Keratinocyte (primary cell): ENCODE results near the gene DECR2. TPM values are rescaled to one million over a fixed set of nuclear protein-coding genes. Genes with fewer than 3 reads are reported as not detected.

ENCODE experiments used
- DNase-seq: peaks from one replicate; pipeline ENCODE4 v3.0.0-alpha.2; 2011; ENCODE audit warnings: low read depth, missing footprints, low spot score
- FAIRE-seq: peaks from 2 replicates; lab custom pipeline; 2011; peaks lifted over from hg19 to GRCh38; lab: Jason Lieb, UNC
- H2AFZ ChIP-seq: 2 replicates; pipeline ENCODE4 v1.6.0; 2012; ENCODE audit warnings: low read length, control low read depth, inconsistent platforms; ENCODE audit not compliant: control insufficient read depth
- H3K27ac ChIP-seq: 2 replicates; pipeline ENCODE4 v1.5.1; 2011; ENCODE audit warnings: low read length; ENCODE audit not compliant: control insufficient read depth, insufficient read depth
- H3K27me3 ChIP-seq: 3 replicates; pipeline ENCODE4 v1.6.0; 2011; ENCODE audit warnings: low read length; ENCODE audit not compliant: control insufficient read depth, insufficient read depth; ENCODE audit errors: extremely low read depth
- H3K36me3 ChIP-seq, 2 experiments: 2 replicates in 1 of 2; 3 replicates in 1 of 2; pipeline ENCODE4 v1.5.1; 2011; ENCODE audit warnings: low read length in 2 of 2, mild to moderate bottlenecking in 1 of 2; ENCODE audit not compliant: control insufficient read depth in 2 of 2, insufficient read depth in 2 of 2; ENCODE audit errors: extremely low read depth in 1 of 2
- H3K4me1 ChIP-seq: 3 replicates; pipeline ENCODE4 v1.5.1; 2011; ENCODE audit warnings: low read length; ENCODE audit not compliant: control insufficient read depth, insufficient read depth; ENCODE audit errors: extremely low read depth
- H3K4me2 ChIP-seq: 3 replicates; pipeline ENCODE4 v1.6.0; 2011; ENCODE audit warnings: low read depth, low read length; ENCODE audit not compliant: control insufficient read depth, insufficient read depth; ENCODE audit errors: extremely low read depth
- H3K4me3 ChIP-seq, 3 experiments: fragments of 200-600 bp in 1 of 3; sonication (generic) in 1 of 3; 2 replicates in 2 of 3; 3 replicates in 1 of 3; pipeline ENCODE4 v1.5.1; 2011 to 2016; ENCODE audit warnings: low read length in 3 of 3, mild to moderate bottlenecking in 3 of 3, control low read depth in 2 of 3, inconsistent platforms in 1 of 3, low read depth in 1 of 3, mixed read lengths in 1 of 3, mixed run types in 1 of 3, moderate library complexity in 1 of 3; ENCODE audit not compliant: control insufficient read depth in 2 of 3, insufficient read depth in 2 of 3; ENCODE audit errors: extremely low read depth in 1 of 3
- H3K79me2 ChIP-seq: 2 replicates; pipeline ENCODE4 v1.6.0; 2012; ENCODE audit warnings: low read length; ENCODE audit not compliant: control insufficient read depth, insufficient read depth
- H3K9ac ChIP-seq: 3 replicates; pipeline ENCODE4 v1.6.0; 2011; ENCODE audit warnings: low read length; ENCODE audit not compliant: control insufficient read depth, insufficient read depth; ENCODE audit errors: extremely low read depth
- H3K9me1 ChIP-seq: 3 replicates; pipeline ENCODE4 v1.6.0; 2011; ENCODE audit warnings: low read length; ENCODE audit not compliant: control insufficient read depth, insufficient read depth; ENCODE audit errors: extremely low read depth
- H3K9me3 ChIP-seq: 2 replicates; pipeline ENCODE4 v1.5.1; 2012; ENCODE audit warnings: low read depth, low read length; ENCODE audit not compliant: control insufficient read depth
- H4K20me1 ChIP-seq: 3 replicates; pipeline ENCODE4 v1.6.0; 2011; ENCODE audit warnings: low read length; ENCODE audit not compliant: control insufficient read depth, insufficient read depth; ENCODE audit errors: extremely low read depth
- EZH2 ChIP-seq: IDR thresholded peaks from one replicate; pipeline ENCODE4 v1.6.1; 2012; ENCODE audit warnings: inconsistent platforms, mild to moderate bottlenecking, low read length, moderate library complexity
- dilution Hi-C: fragments of 300-500 bp; cut with MboI; formaldehyde crosslinking; loops from one replicate; pipeline ENCODE4 v1.7.0; 2020; ENCODE audit warnings: low sequenced_read_pairs; ENCODE audit not compliant: extremely low pct_ligation_motif_present
- polyA plus RNA-seq, 5 experiments: library from polyadenylated mRNA; depleted of rRNA in 3 of 5; stranded (reverse) in 3 of 5; stranded (forward) in 1 of 5; unstranded in 1 of 5; fragments of >200 nt; gene quantifications; 1 replicate in 1 of 5; 2 replicates in 3 of 5; 3 replicates in 1 of 5; pipeline versions ENCODE4 v1.2.1 to v1.2.3, GENCODE V29; 2011 to 2012; ENCODE audit warnings: missing spikeins in 2 of 5, low read depth in 1 of 5, low replicate concordance in 1 of 5
- TF ChIP-seq, protein P1 (sequence below), 3 experiments: IDR thresholded peaks in 1 of 3; conservative IDR thresholded peaks in 1 of 3; optimal IDR thresholded peaks in 1 of 3; 2 replicates in 2 of 3; 3 replicates in 1 of 3; pipeline versions ENCODE3 to v1.5.1; 2011; ENCODE audit warnings: low read length in 3 of 3, mild to moderate bottlenecking in 3 of 3, moderate library complexity in 2 of 3, control low read depth in 1 of 3, inconsistent platforms in 1 of 3; ENCODE audit not compliant: insufficient read depth in 2 of 3; ENCODE audit errors: extremely low read depth in 1 of 3

The DECR2 gene
- polyA plus RNA-seq, 1 donor (not counting 4 experiments of a cell fraction or from before 2014, with no cell fraction given): 14.2 TPM

DNA sequence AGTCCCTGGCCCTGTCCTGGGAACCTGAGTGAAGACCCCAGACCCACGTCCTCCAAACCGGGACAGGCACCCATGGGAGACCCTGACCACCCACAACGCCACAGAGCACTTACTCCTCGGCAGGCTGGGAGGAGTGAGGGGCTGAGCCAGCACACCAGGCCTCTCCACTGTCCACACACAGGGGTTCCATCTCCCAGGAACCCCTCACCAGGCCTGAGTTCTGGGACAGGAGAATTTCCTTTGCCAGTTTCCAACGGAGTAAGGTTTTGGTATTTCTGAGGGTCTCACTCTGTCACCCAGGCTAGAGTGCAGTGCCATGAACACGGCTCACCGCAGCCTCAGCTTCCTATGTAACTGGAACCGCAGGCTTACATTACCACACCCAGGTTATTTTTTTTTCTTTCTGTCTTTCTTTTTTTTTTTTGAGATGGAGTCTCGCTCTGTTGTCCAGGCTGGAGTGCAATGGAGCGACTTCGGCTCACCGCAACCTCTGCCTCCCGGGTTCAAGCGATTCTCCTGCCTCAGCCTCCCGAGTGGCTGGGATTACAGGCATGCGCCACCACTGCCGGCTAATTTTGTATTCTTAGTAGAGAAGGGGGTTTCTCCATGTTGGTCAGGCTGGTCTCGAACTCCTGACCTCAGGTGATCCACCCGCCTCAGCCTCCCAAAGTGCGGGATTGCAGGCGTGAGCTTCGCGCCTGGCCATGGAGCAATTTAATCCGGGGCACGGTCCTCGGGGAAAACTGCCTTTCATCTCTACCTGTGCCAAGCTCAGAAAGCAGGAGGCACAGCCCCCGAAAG is 21.5 kb upstream of the DECR2 start:
- peaks cover 9% of the 10 kb centered on the region for H3K79me2 ChIP-seq
- H3K36me3 ChIP-seq: peaks cover 0 to 10% of the 10 kb centered on the region in 2 experiments
- no peaks in the 10 kb centered on the region for H3K9me1 ChIP-seq
- dilution Hi-C loops: no loop called here
- no peak overlapping the region for H3K27ac ChIP-seq
- peaks cover 16% of the 10 kb centered on the region for H3K4me1 ChIP-seq
- H3K27me3 ChIP-seq: no peaks in the 10 kb centered on the region
- DNase-seq: no peak
- no peak overlapping the region for H3K9ac ChIP-seq
- H3K4me2 ChIP-seq: peak overlapping the region; percentile 80
- no peaks in the 10 kb centered on the region for H3K9me3 ChIP-seq
- no peak overlapping the region for H2AFZ ChIP-seq
- peak overlapping the region in 2 of 3 experiments; percentile 81 to 82 for H3K4me3 ChIP-seq
- FAIRE-seq: no peak
- TF ChIP-seq, protein P1, sequence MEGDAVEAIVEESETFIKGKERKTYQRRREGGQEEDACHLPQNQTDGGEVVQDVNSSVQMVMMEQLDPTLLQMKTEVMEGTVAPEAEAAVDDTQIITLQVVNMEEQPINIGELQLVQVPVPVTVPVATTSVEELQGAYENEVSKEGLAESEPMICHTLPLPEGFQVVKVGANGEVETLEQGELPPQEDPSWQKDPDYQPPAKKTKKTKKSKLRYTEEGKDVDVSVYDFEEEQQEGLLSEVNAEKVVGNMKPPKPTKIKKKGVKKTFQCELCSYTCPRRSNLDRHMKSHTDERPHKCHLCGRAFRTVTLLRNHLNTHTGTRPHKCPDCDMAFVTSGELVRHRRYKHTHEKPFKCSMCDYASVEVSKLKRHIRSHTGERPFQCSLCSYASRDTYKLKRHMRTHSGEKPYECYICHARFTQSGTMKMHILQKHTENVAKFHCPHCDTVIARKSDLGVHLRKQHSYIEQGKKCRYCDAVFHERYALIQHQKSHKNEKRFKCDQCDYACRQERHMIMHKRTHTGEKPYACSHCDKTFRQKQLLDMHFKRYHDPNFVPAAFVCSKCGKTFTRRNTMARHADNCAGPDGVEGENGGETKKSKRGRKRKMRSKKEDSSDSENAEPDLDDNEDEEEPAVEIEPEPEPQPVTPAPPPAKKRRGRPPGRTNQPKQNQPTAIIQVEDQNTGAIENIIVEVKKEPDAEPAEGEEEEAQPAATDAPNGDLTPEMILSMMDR (optimal IDR thresholded peaks at IDR 0.05 in 1 of 3, IDR thresholded peaks at IDR 0.05 in 1 of 3, conservative IDR thresholded peaks at IDR 0.05 in 1 of 3; ENCODE audit: extremely low read depth in 1 of 3, insufficient read depth in 2 of 3, low read length in 3 of 3): no peak
- TF ChIP-seq EZH2: no peak
- H4K20me1 ChIP-seq: no peaks in the 10 kb centered on the region

DNA sequence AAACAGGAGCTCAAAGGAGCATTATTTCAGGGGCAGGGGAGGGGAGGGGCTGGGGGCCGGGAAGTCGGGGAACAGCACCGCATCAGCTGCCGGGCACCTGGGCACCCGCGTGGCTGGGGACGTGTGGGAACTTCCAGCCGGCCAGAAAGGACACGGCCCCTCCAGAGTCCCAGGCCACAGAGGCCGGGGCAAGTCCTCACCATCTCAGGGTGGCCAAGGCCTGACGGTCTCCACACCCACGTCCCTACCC is 21.0 kb upstream of the DECR2 start:
- Histone ChIP-seq H3K9me3 (no peaks in the 10 kb centered on the region), H3K9me1 (no peaks in the 10 kb centered on the region), H3K79me2 (peaks cover 9% of the 10 kb centered on the region), H3K4me1 (peaks cover 16% of the 10 kb centered on the region), H3K36me3 (peaks cover 0 to 10% of the 10 kb centered on the region in 2 experiments), H4K20me1 (no peaks in the 10 kb centered on the region), H3K4me2 (peak overlapping the region; percentile 80), H3K4me3 (peak overlapping the region; percentile 73 to 82 (median 81)), H3K27ac (no peak overlapping the region), H2AFZ (peak overlapping the region; percentile 33), H3K27me3 (no peaks in the 10 kb centered on the region), H3K9ac (peak overlapping the region; percentile 67)
- no peak for DNase-seq
- FAIRE-seq: no peak
- dilution Hi-C loops: no loop called here
- TF ChIP-seq, protein P1 (optimal IDR thresholded peaks at IDR 0.05 in 1 of 3, IDR thresholded peaks at IDR 0.05 in 1 of 3, conservative IDR thresholded peaks at IDR 0.05 in 1 of 3; ENCODE audit: extremely low read depth in 1 of 3, insufficient read depth in 2 of 3, low read length in 3 of 3): no peak
- TF ChIP-seq EZH2: no peak
